ENCODE results near the gene NRDE2.

The NRDE2 gene

DNA sequence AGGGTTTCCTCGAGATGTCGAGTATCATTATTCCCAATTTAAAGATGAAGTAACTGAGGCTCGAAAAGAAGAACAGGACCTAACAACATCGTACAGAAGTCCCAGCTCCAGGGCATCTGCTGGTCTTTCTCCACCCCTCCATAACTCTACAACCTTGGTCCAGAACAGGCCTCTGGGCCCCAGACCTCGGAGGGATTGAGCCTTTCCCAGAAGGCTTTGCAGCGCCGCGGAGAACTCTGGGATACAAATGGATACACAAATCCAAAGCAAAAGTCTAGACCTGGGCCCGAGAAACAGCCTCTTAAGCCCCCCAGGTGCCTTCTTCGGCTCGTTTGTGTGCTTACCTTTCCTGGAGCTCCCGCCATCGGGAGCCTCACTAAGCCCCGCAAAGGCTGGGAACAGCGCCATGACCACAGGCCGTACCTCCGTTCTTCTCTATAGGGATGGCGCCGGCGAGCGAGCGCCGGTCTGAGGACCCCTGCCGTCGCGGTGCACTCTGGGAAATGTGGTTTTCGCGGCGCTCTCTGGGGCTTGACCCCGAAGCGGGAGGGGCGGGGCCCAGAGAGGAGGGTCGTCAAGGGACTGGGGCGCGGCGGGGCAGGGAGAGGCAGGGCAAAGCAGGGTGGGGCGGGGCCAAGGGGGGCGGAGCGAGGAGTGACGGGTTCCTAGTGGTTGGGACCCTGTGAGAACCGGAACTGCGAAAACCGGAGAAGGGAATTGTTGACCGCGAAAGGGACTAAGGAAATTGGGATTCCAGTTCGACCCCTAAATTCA lies at the start of gene NRDE2:
Gene NRDE2, minus strand, starts transcription at position 445 of the 774 bp plus-strand sequence. Its CDS starts 37 bp downstream, at position 408.
- peak; percentile 97 for DNase-seq

DNA sequence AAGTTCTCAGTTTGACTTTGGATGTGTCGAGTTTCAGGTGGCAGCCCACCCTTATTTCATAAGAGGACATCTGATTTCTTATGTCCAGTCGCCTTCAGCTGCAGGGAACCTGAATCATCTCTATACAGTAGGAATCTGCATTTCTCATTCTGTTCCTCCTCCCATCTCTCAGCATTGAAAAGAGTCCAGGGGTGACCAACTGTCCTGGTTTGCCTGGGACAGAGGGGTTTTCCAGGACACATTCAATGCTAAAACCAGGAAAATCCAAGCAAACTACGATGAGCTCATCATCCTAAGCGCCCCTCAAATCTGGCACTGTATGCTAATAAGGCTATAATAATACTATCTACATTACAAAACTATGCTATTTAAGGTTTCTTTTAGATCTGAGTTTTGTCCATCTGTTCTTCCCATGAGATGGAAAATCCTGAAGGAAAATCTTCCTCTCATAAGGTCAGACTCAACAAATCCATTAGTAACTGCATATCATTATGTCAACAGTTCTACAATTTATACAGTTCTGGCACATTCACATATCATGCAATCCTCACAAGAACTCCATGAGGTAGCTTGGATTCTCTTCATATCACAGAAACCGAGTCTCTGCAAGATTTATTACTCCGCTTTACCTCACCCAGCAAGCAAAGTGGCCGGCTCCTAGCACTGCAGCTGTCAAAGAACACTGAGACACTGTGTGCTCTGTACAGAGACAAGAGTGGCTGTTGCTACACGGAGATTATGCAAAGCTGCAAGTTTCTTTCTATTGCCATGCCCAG lies 49.5 kb upstream of the NRDE2 start:
- no peak for DNase-seq

DNA sequence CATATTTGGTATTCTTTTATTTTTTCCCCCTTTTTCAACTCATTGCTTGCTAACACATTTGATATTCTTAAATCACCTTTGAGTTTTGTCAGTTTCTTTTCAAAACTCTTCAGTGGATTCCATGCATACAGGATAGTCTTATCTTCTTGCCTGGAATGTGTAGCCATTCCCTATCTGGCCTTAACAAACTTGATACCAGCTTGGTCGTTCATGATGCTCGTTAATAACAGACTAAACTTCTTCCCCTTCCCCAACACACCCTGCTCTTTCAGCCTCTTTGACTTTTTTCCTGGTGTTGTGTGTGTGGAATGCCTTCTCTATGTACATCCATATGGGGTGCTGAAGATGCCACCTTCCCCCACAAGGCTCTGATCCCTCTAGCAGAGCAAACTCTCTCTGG lies 47.4 kb upstream of the NRDE2 start:
- DNase-seq, result no peak

- DNase-seq, result no peak
Observed at GRCh38 chr14:90378249-90378648, 46.5 kb upstream of the NRDE2 start.

GRCh38 chr14:90375934-90376333 lies 44.2 kb upstream of the NRDE2 start:
- no peak for DNase-seq

GRCh38 chr14:90374813-90375212 lies 43.1 kb upstream of the NRDE2 start:
- no peak for DNase-seq

GRCh38 chr14:90373887-90374286 lies 42.1 kb upstream of the NRDE2 start:
- DNase-seq, result no peak

- DNase-seq, result no peak
Observed at GRCh38 chr14:90368946-90369721, 37.4 kb upstream of the NRDE2 start.

- no peak for DNase-seq
Observed at GRCh38 chr14:90362558-90362896, 30.8 kb upstream of the NRDE2 start.

DNA sequence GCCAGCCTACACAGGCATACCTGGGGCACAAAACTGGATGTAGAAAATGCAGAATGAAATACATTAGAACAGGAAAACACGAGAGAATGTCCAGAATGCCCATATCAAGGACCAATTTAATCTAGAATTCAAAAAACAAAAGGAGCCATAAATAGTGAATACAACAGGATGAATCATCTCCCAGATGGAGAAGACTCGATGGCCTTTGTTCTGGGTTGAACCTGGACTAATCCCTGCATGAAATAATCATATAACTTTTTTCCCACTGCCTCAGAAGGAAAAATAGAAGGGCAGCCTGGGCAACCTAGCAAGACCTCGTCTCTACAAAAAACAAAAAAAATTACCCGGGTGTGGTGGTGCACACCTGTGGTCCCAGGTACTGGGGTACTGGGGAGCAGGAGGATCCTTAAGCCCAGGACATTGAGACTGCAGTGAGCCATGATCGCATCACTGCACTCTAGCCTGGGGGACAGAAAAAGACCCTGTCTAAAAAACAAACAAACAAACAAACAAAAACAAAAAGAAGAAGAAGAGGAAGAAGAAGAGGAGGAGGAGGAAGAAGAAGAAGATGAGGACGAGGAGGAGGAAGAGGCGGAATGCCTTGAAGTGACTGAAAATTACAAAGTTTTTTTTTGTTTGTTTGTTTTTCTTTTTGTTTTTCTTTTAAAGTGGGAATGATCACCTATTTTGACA lies 30.3 kb upstream of the NRDE2 start:
- no peak for DNase-seq

DNA sequence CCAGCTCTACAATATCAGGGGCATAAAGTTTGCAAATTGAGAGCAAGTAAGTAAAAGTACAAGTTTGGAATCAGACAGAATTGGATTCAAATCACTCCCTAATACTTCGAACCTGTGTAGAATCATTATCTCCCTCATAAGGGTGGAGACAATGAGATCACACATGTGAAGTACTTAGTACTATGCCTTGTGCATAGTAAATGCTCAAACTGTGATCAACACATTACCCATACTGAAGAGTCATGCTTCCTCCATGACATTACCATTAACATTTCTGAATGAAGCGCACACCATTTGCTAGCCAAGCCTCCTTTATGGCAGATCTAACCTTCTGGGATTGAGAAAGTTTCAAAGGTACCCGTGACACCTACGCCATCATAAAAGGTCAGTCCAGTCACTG lies 26.6 kb upstream of the NRDE2 start:
- DNase-seq, result no peak

- DNase-seq, result no peak
Observed at GRCh38 chr14:90356925-90357324, 25.2 kb upstream of the NRDE2 start.

DNA sequence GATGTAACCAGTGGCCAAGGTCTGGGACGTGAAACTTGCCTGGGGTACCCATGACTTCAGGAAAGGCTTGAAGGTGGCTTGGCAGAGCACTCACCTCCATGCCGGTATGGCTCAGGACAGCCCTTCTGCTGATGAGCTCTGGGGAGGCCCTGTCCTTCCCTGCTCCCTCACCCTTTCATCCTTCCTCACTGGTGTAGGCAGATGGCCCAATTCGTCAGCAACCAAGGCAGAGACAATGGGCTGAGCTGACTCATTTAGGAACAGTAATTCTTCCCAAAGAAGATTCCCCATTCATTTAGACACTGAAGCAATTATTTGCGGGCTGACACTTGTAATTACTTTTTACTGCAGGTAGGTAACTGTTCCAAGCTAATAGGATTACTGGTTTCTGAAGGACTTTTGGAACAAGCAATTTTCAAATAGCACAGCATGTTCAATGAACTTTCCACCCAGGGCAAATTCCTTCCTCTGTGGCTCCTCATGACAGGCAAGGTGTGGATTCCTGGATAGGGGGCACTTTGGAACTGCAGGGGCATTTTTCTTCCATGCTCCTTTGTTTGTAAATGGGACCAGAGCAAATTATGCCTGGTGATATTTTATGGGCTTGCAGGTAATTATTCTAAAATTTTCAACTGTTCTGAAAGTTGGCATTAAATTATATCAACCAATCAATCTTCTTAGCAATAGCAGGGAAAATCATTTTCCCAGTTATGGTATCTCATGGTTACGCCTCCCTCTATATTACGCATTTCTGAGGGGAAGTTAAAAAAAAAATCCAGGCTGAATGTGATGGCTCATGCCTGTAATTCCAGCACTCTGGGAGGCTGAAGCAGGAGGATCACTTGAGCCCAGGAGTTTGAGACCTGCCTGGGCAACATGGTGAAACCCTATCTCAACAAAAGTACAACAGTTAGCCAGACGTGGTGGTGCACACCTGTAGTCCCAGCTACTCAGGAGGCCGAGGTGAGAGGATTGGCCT lies 24.1 kb upstream of the NRDE2 start:
- DNase-seq, result no peak

DNA sequence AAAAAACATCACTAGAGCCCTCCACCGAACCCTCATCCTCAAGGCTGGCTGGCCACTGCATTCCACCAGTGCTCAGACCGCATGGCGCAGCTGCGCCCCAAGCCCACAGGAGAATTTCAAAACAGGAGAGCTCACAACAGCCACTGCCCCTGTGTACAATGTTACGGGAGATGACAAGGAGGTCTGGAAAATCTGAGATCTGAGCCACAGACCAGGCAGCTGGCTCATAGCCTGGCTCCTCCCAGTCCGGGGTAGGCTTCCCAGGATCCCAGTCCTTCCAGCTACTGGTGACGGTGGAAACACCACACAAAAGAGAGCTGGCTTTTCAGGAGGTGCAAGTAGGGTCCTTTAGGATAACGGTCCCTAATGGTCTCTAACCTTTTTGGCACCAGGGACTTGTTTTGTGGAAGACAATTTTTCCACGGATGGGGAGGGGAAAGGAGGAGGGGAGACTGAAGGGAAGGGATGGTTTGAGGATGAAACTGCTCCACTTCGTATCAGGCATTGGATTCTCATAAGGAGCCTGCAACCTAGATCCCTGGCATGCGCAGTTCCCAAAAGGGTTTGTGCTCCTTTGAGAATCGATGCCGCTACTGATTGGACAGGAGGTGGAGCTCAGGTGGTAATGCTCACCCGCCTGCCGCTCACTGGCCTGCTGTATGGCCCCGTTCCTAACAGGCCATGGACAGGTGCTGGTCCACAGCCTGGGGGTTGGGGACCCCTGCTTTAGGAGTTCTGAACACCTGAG lies 23.0 kb upstream of the NRDE2 start:
- no peak for DNase-seq

DNA sequence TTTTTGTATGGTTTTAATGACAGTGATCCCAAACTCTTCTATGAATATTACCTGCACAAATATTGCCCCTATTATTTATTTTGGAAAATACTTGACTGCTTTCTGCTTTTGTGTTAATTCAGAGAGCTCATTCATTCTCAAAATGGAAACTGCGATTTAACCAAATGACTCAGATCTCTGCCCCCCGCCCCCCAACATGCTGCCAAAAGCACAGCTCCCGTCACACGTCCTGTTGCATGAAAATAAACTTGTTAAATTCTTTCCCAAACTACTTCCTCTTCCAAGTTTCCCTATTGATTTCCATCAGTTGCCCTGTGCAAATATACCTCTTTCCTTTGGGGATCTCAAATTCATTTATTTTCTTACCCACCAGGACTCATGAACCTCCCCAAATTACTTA lies 18.0 kb upstream of the NRDE2 start:
- peak; percentile 42 for DNase-seq

DNA sequence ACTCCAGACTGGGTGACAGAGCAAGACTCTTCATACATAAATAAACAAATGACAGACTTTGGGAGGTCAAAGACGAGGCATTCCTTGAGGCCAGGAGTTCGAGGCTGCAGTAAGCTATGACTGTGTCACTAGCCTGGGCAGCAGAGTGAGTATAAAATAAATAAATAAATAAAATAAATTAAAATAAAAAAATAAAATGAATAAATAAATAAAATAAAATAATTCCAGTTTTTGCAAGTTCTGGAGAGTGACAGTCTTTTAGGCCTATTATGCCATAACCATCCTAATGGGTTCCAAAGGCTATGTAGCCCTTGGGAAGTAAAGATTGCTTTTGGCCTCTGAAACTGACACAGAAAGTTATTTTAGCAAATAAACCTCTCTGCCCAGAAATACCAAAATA lies 16.5 kb upstream of the NRDE2 start:
- no peak for DNase-seq

DNA sequence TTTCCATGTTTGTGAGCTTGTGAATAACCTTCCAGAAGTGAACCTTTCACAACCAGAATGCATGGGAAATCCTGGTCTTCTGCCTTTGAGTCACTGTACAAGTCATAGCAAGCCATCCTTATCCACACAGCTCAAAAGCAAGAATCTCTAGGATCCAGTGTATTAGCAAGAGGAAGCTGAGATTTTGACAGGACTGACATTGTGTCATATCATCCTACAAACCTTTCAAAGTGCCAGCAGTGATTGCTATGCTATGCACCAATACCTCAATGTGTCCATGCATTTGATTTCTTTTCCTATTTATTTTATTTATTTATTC lies 13.5 kb upstream of the NRDE2 start:
- peak; percentile 75 for DNase-seq

GRCh38 chr14:90344331-90345238 lies 12.8 kb upstream of the NRDE2 start:
- no peak for DNase-seq

- no peak for DNase-seq
Observed at GRCh38 chr14:90342327-90342726, 10.6 kb upstream of the NRDE2 start.

DNA sequence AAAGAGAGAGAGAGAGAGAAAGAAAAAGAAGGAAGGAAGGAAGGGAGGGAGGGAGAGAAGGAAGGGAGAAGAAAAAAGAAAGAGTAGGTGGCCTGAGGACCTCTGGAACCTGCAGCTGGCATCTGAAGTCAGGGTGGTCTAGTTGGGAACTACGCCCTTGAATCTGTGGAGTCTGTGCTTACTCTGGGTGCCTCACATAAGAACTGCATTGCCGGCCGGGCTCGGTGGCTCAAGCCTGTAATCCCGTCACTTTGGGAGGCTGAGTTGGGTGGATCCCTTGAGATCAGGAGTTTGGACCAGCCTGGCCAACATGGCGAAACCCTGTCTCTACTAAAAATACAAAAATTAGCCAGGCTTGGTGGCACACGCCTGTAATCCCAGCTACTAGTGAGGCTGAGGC lies 10.0 kb upstream of the NRDE2 start:
- no peak for DNase-seq
